Cardiac septum (tissue), 1 donor: ENCODE results near the gene ARPC1A. TPM values are rescaled to one million over a fixed set of nuclear protein-coding genes. Genes with fewer than 3 reads are reported as not detected.
"Not testable (repeated sequence)": the region's sequence is repeated elsewhere in the genome, so short reads cannot be mapped to it uniquely, and the experiment has no call there.

Experiments used
- DNase-seq: peaks from one replicate; pipeline ENCODE4 v3.0.0-alpha.2; 2020; ENCODE audit warnings: low spot score
- intact Hi-C: fragments of 100-400 bp; cut with DNase I; formaldehyde crosslinking; loops from one replicate; pipeline ENCODE4 v1.14.0; 2022
- total RNA-seq: library from RNA; stranded (reverse); fragmentation: NEBNext Ultra II Directional; extraction: Animal tissue kit (Norgen Biotek cat#: 25700); gene quantifications from one replicate; pipeline ENCODE4 v1.2.1, GENCODE V29; 2021
- donor health status: DM: no; HTN: no; CAD: no.

Gene ARPC1A
- total RNA-seq, 1 donor from 2014 or later: 116 TPM

GRCh38 chr7:99402854-99403253, 77.2 kb downstream of the ARPC1A start:
- intact Hi-C loops: no loop called here
- no peak for DNase-seq

GRCh38 chr7:99403764-99404163, 78.1 kb downstream of the ARPC1A start:
- DNase-seq: no peak
- intact Hi-C loops: no loop called here

- intact Hi-C loops: no loop called here
- no peak for DNase-seq
Observed at GRCh38 chr7:99404235-99404976, 78.7 kb downstream of the ARPC1A start.

- intact Hi-C loops: no loop called here
Observed at GRCh38 chr7:99404977-99405320, 79.3 kb downstream of the ARPC1A start.

GRCh38 chr7:99406557-99406956, 80.9 kb downstream of the ARPC1A start:
- no peak for DNase-seq

More at GRCh38 chr7:99404977-99405320, 79.3 kb downstream of the ARPC1A start:
- DNase-seq: no peak

GRCh38 chr7:99407872-99408378, 82.2 kb downstream of the ARPC1A start:
- intact Hi-C loops: loop anchor here (2.0 kb wide), 1 partner anchor 33 kb away; the partner anchor contains the start of gene ARPC1B
- DNase-seq: no peak

More at GRCh38 chr7:99406557-99406956, 80.9 kb downstream of the ARPC1A start:
- intact Hi-C loops: no loop called here

- DNase-seq: peak; percentile 97
- intact Hi-C loops: loop anchor here (2.0 kb wide), 1 partner anchor 34 kb away; the partner anchor contains the start of gene ARPC1B
Observed at GRCh38 chr7:99408379-99409191, 82.9 kb downstream of the ARPC1A start, which contains the start of the genes BUD31 and PDAP1. TSS of gene BUD31 (plus strand) at chr7:99408969. CDS start at chr7:99411093, 2,124 bp downstream. TSS of gene PDAP1 (minus strand) at chr7:99408597. CDS start at chr7:99408548, 49 bp downstream.

- no peak for DNase-seq
- intact Hi-C loops: loop anchor here (2.0 kb wide), 1 partner anchor 34 kb away; the partner anchor contains the start of gene ARPC1B
Observed at GRCh38 chr7:99409192-99409572, 83.5 kb downstream of the ARPC1A start.

GRCh38 chr7:99409806-99410205, 84.1 kb downstream of the ARPC1A start:
- intact Hi-C loops: loop anchor here (2.0 kb wide), 1 partner anchor 35 kb away; the partner anchor contains the start of gene ARPC1B
- DNase-seq: no peak

GRCh38 chr7:99410635-99411034, 84.9 kb downstream of the ARPC1A start:
- no peak for DNase-seq
- intact Hi-C loops: no loop called here

GRCh38 chr7:99415513-99416127, 89.9 kb downstream of the ARPC1A start:
- intact Hi-C loops: not testable (repeated sequence)

More at GRCh38 chr7:99415513-99416127, 89.9 kb downstream of the ARPC1A start:
- not testable (repeated sequence) for DNase-seq

Other genes with a start within 250 kb of the ARPC1A start
- 13.2 TPM for gene SMURF1, start 181.8 kb upstream of the ARPC1A start, total RNA-seq
- not detected for gene KPNA7, start 117.8 kb upstream of the ARPC1A start, total RNA-seq
- gene MYH16, start 53.1 kb upstream of the ARPC1A start, total RNA-seq: not detected
- 40.4 TPM for gene ARPC1B, start 48.8 kb downstream of the ARPC1A start, total RNA-seq
- 95.6 TPM for gene PDAP1, start 82.7 kb downstream of the ARPC1A start, total RNA-seq
- gene BUD31, start 83.1 kb downstream of the ARPC1A start, total RNA-seq: 46.5 TPM
- 3.4 TPM for gene PTCD1, start 112.9 kb downstream of the ARPC1A start, total RNA-seq
- gene CPSF4, start 113.0 kb downstream of the ARPC1A start, total RNA-seq: 15.0 TPM
- 516 TPM for gene ATP5MF, start 140.3 kb downstream of the ARPC1A start, total RNA-seq
- 3.8 TPM for gene ZNF789, start 147.0 kb downstream of the ARPC1A start, total RNA-seq
- gene ZNF394, start 174.4 kb downstream of the ARPC1A start, total RNA-seq: 14.9 TPM
- 7.0 TPM for gene ZKSCAN5, start 178.8 kb downstream of the ARPC1A start, total RNA-seq
- gene FAM200A, start 226.2 kb downstream of the ARPC1A start, total RNA-seq: 4.9 TPM
- 42.1 TPM for gene ZNF655, start 232.7 kb downstream of the ARPC1A start, total RNA-seq